SK-N-SH treated with all-trans-retinoic acid at 6 μM for 48 hours (cell line): ENCODE measurements around the gene PNMA5.

Source experiments
- ATAC-seq: fragments of 200-7000 bp; cut with Tn5 transposase; 3 replicates; pipeline ENCODE4 v1.9.1; 2020; ENCODE audit warnings: mild to moderate bottlenecking, moderate library complexity
- ARNTL ChIP-seq: fragments of 450-650 bp; formaldehyde crosslinking; IDR thresholded peaks from 2 replicates; pipeline ENCODE4 v1.5.0; 2020; ENCODE audit warnings: low read depth, mild to moderate bottlenecking, moderate library complexity, borderline replicate concordance
- BACH2 ChIP-seq: fragments of 250-450 bp; sonication (Bioruptor Pico); IDR thresholded peaks from 2 replicates; pipeline ENCODE4 v1.9.0; 2021; ENCODE audit warnings: mild to moderate bottlenecking, borderline replicate concordance
- CSDC2 ChIP-seq: fragments of 250-450 bp; sonication (Bioruptor Pico); IDR thresholded peaks from 2 replicates; pipeline ENCODE4 v1.5.0; 2020; ENCODE audit warnings: mild to moderate bottlenecking, moderate library complexity
- ESRRG ChIP-seq: fragments of 250-450 bp; sonication (Bioruptor Pico); IDR thresholded peaks from 2 replicates; pipeline ENCODE4 v1.6.1; 2021; ENCODE audit warnings: mild to moderate bottlenecking
- GLIS3 ChIP-seq: fragments of 250-450 bp; sonication (Bioruptor Pico); IDR thresholded peaks from 2 replicates; pipeline ENCODE4 v1.5.0; 2020; ENCODE audit warnings: mild to moderate bottlenecking, moderate library complexity
- ISL1 ChIP-seq: fragments of 250-450 bp; sonication (Bioruptor Pico); IDR thresholded peaks from 2 replicates; pipeline ENCODE4 v2.1.2; 2022; ENCODE audit warnings: mild to moderate bottlenecking, moderate library complexity
- OSR1 ChIP-seq: fragments of 250-450 bp; sonication (Bioruptor Pico); IDR thresholded peaks from 2 replicates; pipeline ENCODE4 v1.8.0; 2022; ENCODE audit warnings: moderate library complexity, mild to moderate bottlenecking, inconsistent platforms
- POU6F1 ChIP-seq: fragments of 250-450 bp; sonication (Bioruptor Pico); IDR thresholded peaks from 2 replicates; pipeline ENCODE4 v1.8.0; 2021; ENCODE audit warnings: low read depth, mild to moderate bottlenecking, moderate library complexity, borderline replicate concordance
- PPARA ChIP-seq: fragments of 250-450 bp; sonication (Bioruptor Pico); IDR thresholded peaks from 2 replicates; pipeline ENCODE4 v1.5.0; 2020; ENCODE audit warnings: mild to moderate bottlenecking, borderline replicate concordance
- RARB ChIP-seq: fragments of 250-450 bp; sonication (Bioruptor Pico); IDR thresholded peaks from 2 replicates; pipeline ENCODE4 v1.8.0; 2021; ENCODE audit warnings: mild to moderate bottlenecking, moderate library complexity
- SNAI2 ChIP-seq: fragments of 250-450 bp; sonication (Bioruptor Pico); IDR thresholded peaks from 2 replicates; pipeline ENCODE4 v1.5.0; 2020; ENCODE audit warnings: mild to moderate bottlenecking, moderate library complexity
- TCF4 ChIP-seq: fragments of 250-450 bp; sonication (Bioruptor Pico); IDR thresholded peaks from 2 replicates; pipeline ENCODE4 v1.8.0; 2021; ENCODE audit warnings: mild to moderate bottlenecking, moderate library complexity, borderline replicate concordance
- TSHZ2 ChIP-seq: fragments of 250-450 bp; sonication (Bioruptor Pico); IDR thresholded peaks from 2 replicates; pipeline ENCODE4 v1.5.0; 2020; ENCODE audit warnings: mild to moderate bottlenecking, moderate library complexity
- ZC3H10 ChIP-seq: fragments of 250-450 bp; sonication (Bioruptor Pico); IDR thresholded peaks from 2 replicates; pipeline ENCODE4 v1.5.1; 2021; ENCODE audit warnings: mild to moderate bottlenecking, moderate library complexity
- ZFP3 ChIP-seq: fragments of 250-450 bp; sonication (Bioruptor Pico); IDR thresholded peaks from 2 replicates; pipeline ENCODE4 v1.5.0; 2020; ENCODE audit warnings: mild to moderate bottlenecking, moderate library complexity
- ZFP30 ChIP-seq: fragments of 450-650 bp; formaldehyde crosslinking; IDR thresholded peaks from 2 replicates; pipeline ENCODE4 v1.5.0; 2022; ENCODE audit warnings: mild to moderate bottlenecking, moderate library complexity
- ZNF565 ChIP-seq: fragments of 450-650 bp; formaldehyde crosslinking; conservative IDR thresholded peaks from 2 replicates; pipeline ENCODE4 v1.5.0; 2020; ENCODE audit warnings: low read depth, mild to moderate bottlenecking, moderate library complexity
- ZNF70 ChIP-seq: fragments of 450-650 bp; formaldehyde crosslinking; IDR thresholded peaks from 2 replicates; pipeline ENCODE4 v1.5.0; 2020; ENCODE audit warnings: mild to moderate bottlenecking, moderate library complexity
- ZNF8 ChIP-seq: fragments of 450-650 bp; formaldehyde crosslinking; IDR thresholded peaks from 2 replicates; pipeline ENCODE4 v1.5.0; 2020; ENCODE audit warnings: mild to moderate bottlenecking, moderate library complexity
- TF ChIP-seq, protein P1 (sequence below): fragments of 250-450 bp; sonication (Bioruptor Pico); IDR thresholded peaks from 2 replicates; pipeline ENCODE4 v1.8.0; 2020; ENCODE audit warnings: mild to moderate bottlenecking, moderate library complexity, borderline replicate concordance
- TF ChIP-seq, protein P2 (sequence below): fragments of 250-450 bp; sonication (Bioruptor Pico); IDR thresholded peaks from 2 replicates; pipeline ENCODE4 v1.5.1; 2021; ENCODE audit warnings: mild to moderate bottlenecking, moderate library complexity
- TF ChIP-seq, protein P3 (sequence below): fragments of 250-450 bp; sonication (Bioruptor Pico); IDR thresholded peaks from 2 replicates; pipeline ENCODE4 v1.5.1; 2020; ENCODE audit warnings: low read depth, mild to moderate bottlenecking, moderate library complexity

The PNMA5 gene

DNA sequence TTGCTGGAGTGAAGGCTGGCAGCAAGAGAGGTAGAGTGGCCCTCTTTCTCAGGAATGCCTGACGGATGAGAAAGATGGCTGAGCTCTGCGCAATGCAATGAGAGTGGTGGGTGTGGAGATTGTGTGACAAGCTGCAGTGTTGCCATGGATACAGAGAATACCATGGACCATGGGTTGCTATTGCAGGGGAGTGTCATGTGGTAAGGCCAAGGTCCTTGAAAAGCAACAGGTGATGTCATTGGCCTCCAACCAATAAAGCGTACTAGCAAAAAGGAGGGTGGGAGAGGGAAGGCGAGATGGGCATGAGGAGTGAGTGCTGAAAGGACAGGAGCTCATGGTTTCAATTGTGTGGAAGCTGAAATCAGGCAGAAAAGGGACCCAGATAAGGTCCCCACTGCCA is 1.8 kb downstream of the PNMA5 start:
- TF ChIP-seq ESRRG (CRISPR knock-in tag) (no peak), POU6F1 (CRISPR knock-in tag) (no peak), ZNF70 (CRISPR knock-in tag) (no peak), CSDC2 (CRISPR knock-in tag) (no peak), BACH2 (CRISPR knock-in tag) (no peak), PPARA (no peak), OSR1 (no peak), GLIS3 (CRISPR knock-in tag) (no peak), ZFP3 (CRISPR knock-in tag) (no peak)
- no peak for ATAC-seq

DNA sequence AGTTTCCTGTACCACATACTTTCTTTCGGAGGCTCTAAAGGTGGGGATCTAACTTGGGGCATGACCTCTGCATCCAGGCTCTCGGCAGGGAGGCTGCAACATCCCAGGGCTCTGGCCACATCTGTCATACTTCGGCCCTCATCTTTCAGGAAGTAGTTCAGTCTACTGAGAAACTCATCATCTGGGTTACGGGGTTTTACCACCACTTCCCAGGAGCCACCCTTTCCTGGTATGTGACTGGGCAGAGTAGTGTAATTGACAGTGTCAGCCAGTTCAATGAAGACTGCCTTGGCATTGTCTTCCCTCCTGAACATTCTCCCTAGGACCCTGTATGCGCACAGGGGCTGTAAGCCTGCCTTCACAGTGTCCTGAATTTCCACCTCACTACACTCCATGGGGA is 2.8 kb downstream of the PNMA5 start:
- TF ChIP-seq SNAI2 (CRISPR knock-in tag) (no peak), ZNF565 (no peak), ARNTL (CRISPR knock-in tag) (no peak), CSDC2 (CRISPR knock-in tag) (no peak), ZFP30 (CRISPR knock-in tag) (no peak), TCF4 (no peak), GLIS3 (CRISPR knock-in tag) (no peak), OSR1 (no peak), ZNF8 (CRISPR knock-in tag) (no peak), ZNF70 (CRISPR knock-in tag) (no peak)
- TF ChIP-seq, protein P1, sequence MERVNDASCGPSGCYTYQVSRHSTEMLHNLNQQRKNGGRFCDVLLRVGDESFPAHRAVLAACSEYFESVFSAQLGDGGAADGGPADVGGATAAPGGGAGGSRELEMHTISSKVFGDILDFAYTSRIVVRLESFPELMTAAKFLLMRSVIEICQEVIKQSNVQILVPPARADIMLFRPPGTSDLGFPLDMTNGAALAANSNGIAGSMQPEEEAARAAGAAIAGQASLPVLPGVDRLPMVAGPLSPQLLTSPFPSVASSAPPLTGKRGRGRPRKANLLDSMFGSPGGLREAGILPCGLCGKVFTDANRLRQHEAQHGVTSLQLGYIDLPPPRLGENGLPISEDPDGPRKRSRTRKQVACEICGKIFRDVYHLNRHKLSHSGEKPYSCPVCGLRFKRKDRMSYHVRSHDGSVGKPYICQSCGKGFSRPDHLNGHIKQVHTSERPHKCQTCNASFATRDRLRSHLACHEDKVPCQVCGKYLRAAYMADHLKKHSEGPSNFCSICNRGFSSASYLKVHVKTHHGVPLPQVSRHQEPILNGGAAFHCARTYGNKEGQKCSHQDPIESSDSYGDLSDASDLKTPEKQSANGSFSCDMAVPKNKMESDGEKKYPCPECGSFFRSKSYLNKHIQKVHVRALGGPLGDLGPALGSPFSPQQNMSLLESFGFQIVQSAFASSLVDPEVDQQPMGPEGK (CRISPR knock-in tag): no peak
- TF ChIP-seq, protein P2, sequence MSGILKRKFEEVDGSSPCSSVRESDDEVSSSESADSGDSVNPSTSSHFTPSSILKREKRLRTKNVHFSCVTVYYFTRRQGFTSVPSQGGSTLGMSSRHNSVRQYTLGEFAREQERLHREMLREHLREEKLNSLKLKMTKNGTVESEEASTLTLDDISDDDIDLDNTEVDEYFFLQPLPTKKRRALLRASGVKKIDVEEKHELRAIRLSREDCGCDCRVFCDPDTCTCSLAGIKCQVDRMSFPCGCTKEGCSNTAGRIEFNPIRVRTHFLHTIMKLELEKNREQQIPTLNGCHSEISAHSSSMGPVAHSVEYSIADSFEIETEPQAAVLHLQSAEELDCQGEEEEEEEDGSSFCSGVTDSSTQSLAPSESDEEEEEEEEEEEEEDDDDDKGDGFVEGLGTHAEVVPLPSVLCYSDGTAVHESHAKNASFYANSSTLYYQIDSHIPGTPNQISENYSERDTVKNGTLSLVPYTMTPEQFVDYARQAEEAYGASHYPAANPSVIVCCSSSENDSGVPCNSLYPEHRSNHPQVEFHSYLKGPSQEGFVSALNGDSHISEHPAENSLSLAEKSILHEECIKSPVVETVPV: no peak
- no peak for ATAC-seq

DNA sequence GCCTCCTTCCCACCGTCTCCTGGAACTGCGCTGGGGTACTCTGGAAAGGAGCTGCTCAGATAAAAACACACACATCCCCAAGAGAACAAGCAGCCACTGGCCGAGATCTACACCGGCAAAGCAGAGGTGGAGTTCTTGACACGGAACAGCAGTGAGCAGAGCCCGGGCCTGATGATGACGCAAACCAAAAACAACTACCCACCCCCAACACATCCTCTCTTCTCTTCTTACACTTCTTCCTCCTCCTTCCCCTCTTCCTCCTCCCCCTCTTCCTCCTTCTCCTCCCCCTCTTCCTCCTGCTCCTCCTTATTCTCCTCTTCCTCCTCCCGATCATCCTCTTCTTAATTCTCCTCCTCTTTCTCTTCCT is 4.6 kb downstream of the PNMA5 start:
- no peak for ATAC-seq
- TF ChIP-seq, protein P3, sequence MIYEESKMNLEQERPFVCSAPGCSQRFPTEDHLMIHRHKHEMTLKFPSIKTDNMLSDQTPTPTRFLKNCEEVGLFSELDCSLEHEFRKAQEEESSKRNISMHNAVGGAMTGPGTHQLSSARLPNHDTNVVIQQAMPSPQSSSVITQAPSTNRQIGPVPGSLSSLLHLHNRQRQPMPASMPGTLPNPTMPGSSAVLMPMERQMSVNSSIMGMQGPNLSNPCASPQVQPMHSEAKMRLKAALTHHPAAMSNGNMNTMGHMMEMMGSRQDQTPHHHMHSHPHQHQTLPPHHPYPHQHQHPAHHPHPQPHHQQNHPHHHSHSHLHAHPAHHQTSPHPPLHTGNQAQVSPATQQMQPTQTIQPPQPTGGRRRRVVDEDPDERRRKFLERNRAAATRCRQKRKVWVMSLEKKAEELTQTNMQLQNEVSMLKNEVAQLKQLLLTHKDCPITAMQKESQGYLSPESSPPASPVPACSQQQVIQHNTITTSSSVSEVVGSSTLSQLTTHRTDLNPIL (CRISPR knock-in tag): no peak
- no peak for TF ChIP-seq ZC3H10 (CRISPR knock-in tag)
- no peak for TF ChIP-seq ZFP30 (CRISPR knock-in tag)
- TF ChIP-seq ISL1 (CRISPR knock-in tag): no peak
- TF ChIP-seq SNAI2 (CRISPR knock-in tag): no peak
- TF ChIP-seq RARB (CRISPR knock-in tag): no peak
- TF ChIP-seq ARNTL (CRISPR knock-in tag): no peak
- TF ChIP-seq, protein P2: no peak
- no peak for TF ChIP-seq OSR1
- TF ChIP-seq ESRRG (CRISPR knock-in tag): no peak
- TF ChIP-seq TSHZ2: no peak
